HG03378 (cell line): ENCODE results near the gene PTPN6.

Source experiments
- ATAC-seq: cut with Tn5 transposase; IDR thresholded peaks from one replicate; pipeline ENCODE4 v1.9.1; 2021; ENCODE audit warnings: mild to moderate bottlenecking, moderate library complexity; ENCODE audit not compliant: unreplicated experiment

Gene PTPN6

DNA sequence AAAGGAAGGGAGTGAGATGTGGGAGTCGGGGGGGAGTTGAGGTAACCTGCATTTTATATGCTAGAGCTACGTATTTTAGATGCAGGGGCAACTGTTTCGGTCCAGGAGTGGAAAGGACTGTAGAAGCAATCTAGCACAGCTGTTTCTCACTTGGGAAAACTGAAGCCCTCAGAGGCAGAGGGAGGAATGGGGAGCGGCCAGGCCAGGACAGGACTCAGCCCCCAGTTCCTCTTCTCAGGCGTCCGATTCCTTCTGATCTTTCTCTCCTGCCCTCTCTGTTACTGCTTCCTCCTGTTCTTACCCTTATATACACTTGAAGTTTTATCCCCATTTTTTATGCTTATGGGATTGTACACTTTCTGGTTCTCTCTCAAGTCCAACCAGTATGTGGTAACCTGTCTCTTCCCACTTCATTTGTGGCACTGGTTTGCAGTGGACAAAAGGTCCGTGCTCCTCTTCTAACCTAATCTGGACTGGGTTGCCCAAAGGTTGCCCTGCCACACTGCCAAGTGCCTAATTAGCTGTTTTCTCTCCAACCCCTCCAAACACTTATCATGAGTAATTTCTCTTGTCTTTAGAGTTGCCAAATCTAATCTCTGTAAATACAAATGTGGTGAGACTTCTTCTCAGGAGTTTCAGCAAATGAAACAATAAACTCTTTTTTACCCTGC lies 50.9 kb downstream of the PTPN6 start:
- ATAC-seq = no peak

DNA sequence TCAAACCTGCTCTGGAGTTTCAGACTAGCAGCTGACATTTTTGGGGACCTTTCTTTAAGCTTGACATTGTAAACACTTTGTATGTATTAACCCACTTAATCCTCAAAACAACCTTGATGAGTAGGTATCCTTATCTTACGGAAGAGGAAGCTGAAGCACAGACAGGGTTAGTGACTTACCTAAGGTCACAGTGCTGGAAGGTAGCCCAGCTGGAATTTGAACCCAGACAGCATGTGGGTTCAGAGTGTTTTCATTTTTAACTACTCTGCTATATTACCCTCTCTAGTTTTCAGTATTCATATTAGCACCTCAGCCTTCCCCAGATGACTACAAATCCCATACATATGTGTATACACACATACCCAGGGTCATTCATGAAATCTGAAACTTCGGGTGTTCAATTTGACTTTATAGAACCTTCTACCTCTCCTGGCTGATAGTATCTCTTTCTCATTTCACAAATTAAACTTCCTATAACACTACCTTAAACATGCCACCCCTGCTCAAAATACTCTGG lies 53.2 kb downstream of the PTPN6 start:
- ATAC-seq = no peak

DNA sequence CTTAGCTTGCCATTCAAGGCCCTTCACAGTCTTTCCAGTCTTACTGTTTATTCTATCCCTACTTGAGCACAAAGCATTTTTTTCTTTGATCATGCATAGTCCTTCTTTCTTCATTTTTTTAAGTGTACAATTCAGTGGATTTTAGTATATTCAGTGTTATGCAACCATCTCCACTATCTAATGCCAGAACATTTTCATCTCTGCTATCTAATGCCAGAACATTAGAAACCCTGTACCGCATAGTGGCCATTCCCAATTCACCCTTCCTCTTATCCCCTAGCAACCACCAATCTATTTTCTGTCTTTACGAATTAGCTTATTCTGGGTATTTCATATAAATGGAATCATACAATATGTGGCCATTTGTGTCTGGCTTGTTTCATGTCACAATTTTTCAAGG lies 53.7 kb downstream of the PTPN6 start:
- ATAC-seq = no peak

DNA sequence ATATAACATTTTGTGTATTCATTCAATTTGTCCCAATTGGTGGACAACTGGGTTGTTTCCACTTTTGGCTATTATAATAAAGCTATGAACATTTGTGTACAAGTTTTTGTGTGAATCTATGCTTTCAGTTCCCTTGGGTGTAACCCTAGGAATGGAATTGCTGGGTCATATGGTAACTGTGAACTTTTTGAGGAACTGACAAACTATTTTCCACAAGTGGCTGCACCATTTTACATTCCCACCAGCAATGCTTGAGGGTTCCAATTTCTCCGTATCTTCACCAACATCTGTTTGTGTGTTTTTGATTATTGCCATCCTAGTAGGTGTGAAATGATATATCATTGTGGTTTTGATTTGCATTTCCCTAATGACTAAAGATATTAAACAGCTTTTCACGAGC lies 54.2 kb downstream of the PTPN6 start:
- no peak for ATAC-seq

DNA sequence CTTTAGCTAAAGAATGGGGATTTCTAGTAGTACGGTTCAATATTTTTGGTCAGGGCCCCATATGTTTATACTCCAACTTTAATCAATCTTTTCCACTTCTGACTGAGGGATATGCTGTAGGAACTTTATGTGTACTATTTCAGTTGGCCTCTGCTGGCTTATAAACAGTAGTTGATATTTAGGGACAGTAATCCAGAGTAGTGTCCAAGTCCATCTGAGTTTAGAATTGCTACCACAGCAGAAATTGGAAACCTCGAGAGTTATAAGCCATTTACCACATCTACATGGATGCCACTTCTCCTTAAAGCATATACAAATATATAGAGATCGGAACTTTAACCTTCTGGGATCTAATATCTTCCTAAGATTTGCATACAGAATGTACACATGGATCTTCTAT lies 55.5 kb downstream of the PTPN6 start:
- ATAC-seq = no peak

DNA sequence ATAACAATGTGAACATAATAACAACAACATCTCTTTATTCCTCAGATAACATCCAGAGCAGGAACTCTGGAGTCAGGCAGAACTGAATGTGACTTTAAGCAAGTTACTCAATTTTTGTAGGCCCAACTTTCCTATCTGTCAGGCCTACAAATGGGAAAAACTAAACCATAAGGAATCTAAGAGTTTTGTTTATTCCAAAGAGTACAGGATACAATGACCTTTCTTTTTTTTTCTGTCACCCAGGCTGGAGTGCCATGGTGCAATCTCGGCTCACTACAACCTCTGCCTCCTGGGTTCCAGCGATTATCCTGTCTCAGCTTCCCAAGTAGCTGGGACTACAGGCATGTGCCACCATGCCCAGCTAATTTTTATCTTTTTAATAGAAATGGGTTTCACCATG lies 57.7 kb downstream of the PTPN6 start:
- ATAC-seq = no peak

DNA sequence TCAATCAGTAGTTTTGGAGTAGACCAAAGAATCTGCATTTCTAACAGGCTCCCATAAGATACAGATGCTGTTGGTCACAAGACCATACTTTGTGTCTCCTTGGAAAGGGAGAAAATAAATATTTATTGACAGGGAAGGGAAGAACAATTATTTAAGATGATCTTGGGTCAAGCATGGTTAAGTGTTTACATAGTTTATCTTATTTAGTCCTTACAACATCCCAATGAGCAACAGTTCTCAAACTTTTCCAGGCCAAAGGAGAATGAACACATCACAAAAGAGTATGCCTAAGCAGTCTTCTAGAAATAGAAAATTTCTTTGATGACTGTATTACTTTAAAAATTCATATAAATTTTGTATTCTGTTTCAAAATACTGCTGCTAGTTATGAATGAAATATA lies 58.4 kb downstream of the PTPN6 start:
- ATAC-seq = no peak
